GOT3 (cell line): Measurements from ENCODE around the gene NINL.
"Not testable (repeated sequence)": the region's sequence is repeated elsewhere in the genome, so short reads cannot be mapped to it uniquely, and the experiment has no call there.

Experiments used
- DNase-seq: peaks from one replicate; lab custom pipeline; 2025; ENCODE audit warnings: mixed read lengths; lab: John Stamatoyannopoulos, UW

The NINL gene

GRCh38 chr20:25551413-25552215 lies 33.7 kb downstream of the NINL start:
- no peak for DNase-seq

- DNase-seq, result not testable (repeated sequence)
Observed at GRCh38 chr20:25550645-25551337, 34.5 kb downstream of the NINL start.

- no peak for DNase-seq
Observed at GRCh38 chr20:25549843-25550477, 35.4 kb downstream of the NINL start.

- no peak for DNase-seq
Observed at GRCh38 chr20:25549172-25549773, 36.1 kb downstream of the NINL start.

DNA sequence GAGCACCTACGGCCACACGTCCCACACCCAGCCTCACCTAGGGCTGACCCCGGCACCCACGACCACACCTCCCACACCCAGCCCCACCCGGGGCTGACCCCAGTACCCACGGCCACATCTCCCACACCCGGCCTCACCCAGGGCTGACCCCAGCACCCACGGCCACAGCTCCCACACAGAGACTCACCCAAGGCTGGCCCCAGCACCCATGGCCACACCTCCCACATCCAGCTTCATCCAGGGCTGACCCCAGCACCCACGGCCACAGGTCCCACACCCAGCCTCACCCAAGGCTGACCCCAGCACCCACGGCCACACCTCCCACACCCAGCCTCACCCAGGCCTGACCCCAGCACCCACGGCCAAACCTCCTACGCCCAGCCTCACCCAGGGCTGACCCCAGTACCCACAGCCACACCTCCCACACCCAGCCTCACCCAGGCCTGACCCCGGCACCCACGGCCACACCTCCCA lies 36.7 kb downstream of the NINL start:
- no peak for DNase-seq

- no peak for DNase-seq
Observed at GRCh38 chr20:25547999-25548398, 37.3 kb downstream of the NINL start.

GRCh38 chr20:25547063-25547462 lies 38.3 kb downstream of the NINL start:
- DNase-seq, result no peak

DNA sequence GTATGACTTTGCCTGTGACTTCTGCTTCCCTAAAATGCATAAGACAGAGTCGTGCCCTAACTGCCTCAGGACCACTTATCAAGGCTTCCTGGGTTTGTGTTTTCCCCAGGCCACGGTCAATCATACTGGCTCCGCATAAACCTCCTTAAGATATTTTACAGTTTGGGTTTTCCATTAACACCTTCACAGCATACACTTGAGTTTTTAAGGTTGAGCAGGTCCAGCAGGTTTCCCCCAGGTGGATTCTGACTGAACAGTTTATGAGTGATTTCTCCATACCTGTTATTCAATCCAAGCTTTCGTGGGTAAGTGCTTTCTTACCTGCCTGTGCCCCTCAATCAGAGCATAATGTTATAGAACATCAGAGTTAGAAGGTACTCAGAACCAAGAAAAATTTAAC lies 39.3 kb downstream of the NINL start:
- DNase-seq, result no peak

- DNase-seq, result no peak
Observed at GRCh38 chr20:25545171-25545570, 40.2 kb downstream of the NINL start.

GRCh38 chr20:25544734-25545133 lies 40.6 kb downstream of the NINL start:
- no peak for DNase-seq

GRCh38 chr20:25544311-25544710 lies 41.0 kb downstream of the NINL start:
- DNase-seq, result no peak

GRCh38 chr20:25543068-25543467 lies 42.3 kb downstream of the NINL start:
- DNase-seq, result no peak

GRCh38 chr20:25541676-25542075 lies 43.7 kb downstream of the NINL start:
- DNase-seq, result no peak

- DNase-seq, result no peak
Observed at GRCh38 chr20:25539742-25540672, 45.3 kb downstream of the NINL start.

GRCh38 chr20:25538838-25539665 lies 46.3 kb downstream of the NINL start:
- DNase-seq, result no peak

- DNase-seq, result no peak
Observed at GRCh38 chr20:25537890-25538289, 47.4 kb downstream of the NINL start.

- no peak for DNase-seq
Observed at GRCh38 chr20:25535762-25536161, 49.6 kb downstream of the NINL start.

GRCh38 chr20:25534845-25535244 lies 50.5 kb downstream of the NINL start:
- no peak for DNase-seq

DNA sequence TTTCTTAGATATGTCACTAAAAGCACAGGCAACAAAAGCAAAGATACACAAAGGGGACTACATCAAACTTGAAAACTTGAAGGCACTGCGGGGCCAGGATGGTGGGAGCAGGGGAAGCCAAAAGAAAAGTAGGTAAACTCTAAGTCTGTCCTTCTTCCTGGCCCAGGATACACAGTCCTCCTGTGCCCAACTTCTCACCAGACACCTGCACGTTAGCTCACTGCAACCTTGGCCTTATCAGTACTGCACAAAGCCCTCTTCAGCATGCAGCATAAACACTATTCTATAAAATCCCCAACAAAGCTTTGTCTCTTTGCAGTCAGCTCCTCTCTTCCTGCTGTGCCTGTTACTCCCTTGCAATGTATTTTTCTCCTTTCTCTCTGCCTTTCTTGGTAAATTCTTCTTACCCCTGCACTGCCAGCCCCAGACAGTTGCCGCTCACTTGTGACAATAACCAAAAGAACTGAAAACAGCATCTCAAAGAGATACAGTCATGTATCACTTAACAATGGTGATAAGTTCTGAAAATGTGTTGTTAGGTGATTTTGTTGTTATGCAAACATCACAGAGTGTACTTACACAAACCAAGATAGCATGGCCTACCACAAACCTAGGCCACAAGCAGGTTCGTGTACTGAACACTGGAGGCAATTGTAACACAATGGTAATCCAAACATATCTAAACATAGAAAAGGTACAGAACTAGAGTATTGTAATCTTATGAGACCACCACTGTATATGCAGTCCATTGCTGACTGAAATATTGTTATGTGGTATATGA lies 51.2 kb downstream of the NINL start:
- DNase-seq, result no peak

- no peak for DNase-seq
Observed at GRCh38 chr20:25532971-25533391, 52.4 kb downstream of the NINL start.
